Heart left ventricle (tissue), 16 donors: ENCODE results near the gene MAGI1. TPM values are rescaled to one million over a fixed set of nuclear protein-coding genes. Genes with fewer than 3 reads are reported as not detected.

ENCODE experiments used
- ATAC-seq, 4 donors: fragments of 200-7000 bp; cut with Tn5 transposase; one replicate each; pipeline ENCODE4 v1.9.1; 2020 to 2022; ENCODE audit warnings: moderate library complexity in 4 of 4, mild to moderate bottlenecking in 3 of 4, moderate number of reproducible peaks in 1 of 4
- DNase-seq, 5 donors: peaks; one replicate each; pipeline ENCODE4 v3.0.0-alpha.2; 2020
- H3K27ac ChIP-seq, 12 donors: fragments of 200-600 bp; sonication (generic) in 4 of 12; one replicate each; pipeline versions ENCODE4 v1.5.0 to v1.8.0; 2016 to 2022; ENCODE audit warnings: mild to moderate bottlenecking in 2 of 12
- H3K27me3 ChIP-seq, 9 donors: fragments of 200-600 bp; sonication (generic) in 2 of 9; one replicate each; pipeline versions ENCODE4 v1.5.1 to v1.8.0; 2016 to 2022; ENCODE audit warnings: mild to moderate bottlenecking in 3 of 9
- H3K36me3 ChIP-seq, 9 donors: fragments of 200-600 bp; sonication (generic) in 2 of 9; one replicate each; pipeline versions ENCODE4 v1.5.0 to v1.8.0; 2018 to 2022; ENCODE audit warnings: mild to moderate bottlenecking in 2 of 9
- H3K4me1 ChIP-seq, 12 donors: fragments of 200-600 bp; sonication (generic) in 4 of 12; one replicate each; pipeline versions ENCODE4 v1.5.0 to v1.8.0; 2016 to 2022; ENCODE audit warnings: mild to moderate bottlenecking in 3 of 12
- H3K4me3 ChIP-seq, 12 donors: fragments of 200-600 bp; sonication (generic) in 4 of 12; one replicate each; pipeline versions ENCODE4 v1.5.0 to v1.8.0; 2017 to 2022; ENCODE audit warnings: mild to moderate bottlenecking in 9 of 12, moderate library complexity in 4 of 12
- H3K9me3 ChIP-seq, 12 donors: fragments of 200-600 bp; sonication (generic) in 4 of 12; one replicate each; pipeline versions ENCODE4 v1.5.0 to v1.8.0; 2016 to 2022; ENCODE audit warnings: mild to moderate bottlenecking in 1 of 12
- POLR2A ChIP-seq, 2 donors: fragments of 450-650 bp; IDR thresholded peaks; one replicate each; pipeline ENCODE4 v1.6.1; 2017; ENCODE audit warnings: antibody characterized with exemption in 2 of 2, mild to moderate bottlenecking in 2 of 2, moderate library complexity in 2 of 2
- WGBS, 4 donors: extraction: QIAGEN DNeasy Blood & Tissue Kit in 2 of 4; methylation state at CpG; one replicate each; pipeline versions ENCODE4 v1.1.5 to v1.1.7; 2013 to 2018; 5-methylcytosine and 5-hydroxymethylcytosine counted together
- intact Hi-C, 10 donors: fragments of 100-400 bp; cut with DNase I; formaldehyde crosslinking; loops; one replicate each; pipeline versions ENCODE4 v1.11.1 to v1.14.2; 2022
- polyA plus RNA-seq, 2 donors: library from polyadenylated mRNA; stranded (reverse); fragments of 200-250 nt; gene quantifications; one replicate each; pipeline ENCODE4 v1.2.3, GENCODE V29; 2013
- total RNA-seq, 9 donors: library from RNA; depleted of rRNA in 2 of 9; stranded (reverse); fragments of >200 nt in 2 of 9; fragmentation: NEBNext Ultra II Directional in 3 of 9; extraction: Animal tissue kit (Norgen Biotek cat#: 25700) in 3 of 9; gene quantifications; one replicate each; pipeline versions ENCODE4 v1.1.0 to v1.2.4, GENCODE V29; 2016 to 2023
- TF ChIP-seq, protein P1 (sequence below), 12 donors: fragments of 200-600 bp; sonication (generic) in 4 of 12; IDR thresholded peaks; one replicate each; pipeline versions ENCODE4 v1.5.0 to v1.8.0; 2018 to 2022; ENCODE audit warnings: antibody characterized with exemption in 12 of 12, mild to moderate bottlenecking in 5 of 12
- donor health status: ischemic (EF 13 %, LVEDD 7.1; RV severe dilation, severe dysfunction).
- donor health status: healthy with polysubstance abuse.
- donor health status: DM: no; HTN: yes; CAD: no.
- donor health status: DM: no; HTN: no; CAD: no.
- donor health status: ischemic (EF 25% LVEDD 6.9; RV normal size, moderate dysfunction).
- donor health status: ischemic (EF 25% LVEDD 5.7; RV mildly dilated, moderate dysfunction).
- donor health status: healthy.
- donor health status: DM: yes; HTN: yes; CAD: no.
- donor health status: ischemic (EF 35%, LVEDD 5.7; RV mildly dilated, moderate dysfunction).
- donor health status: nonischemic (EF 11% LVEDD 7.7; RV severe dilation, severe dysfunction).
- donor health status: DM: yes; HTN: yes; CAD: no.
- donor health status: PGD.
- donor health status: ischemic (EF 29% LVEDD 5.4; RV normal size, mild dysfunction).
- donor health status: nonischemic (EF 23%, LVEDD 6.1; RV moderate dilation, normal function).

MAGI1 gene
- total and polyA plus RNA-seq, 11 donors = 18.5 to 52.1 (median 31.4) TPM

GRCh38 chr3:65356331-65357248, 682.1 kb downstream of the MAGI1 start:
- DNase-seq (peak in 2 of 5 donors; percentile 22 to 28), ATAC-seq (peak in 3 of 4 donors; percentile 21 to 41 (median 36))
- 61 to 77% (median 69%) methylated on average over 74 of the region's 74 CpGs for WGBS, 4 donors
- H3K4me1 ChIP-seq = peaks cover 0 to 4% (median 0%) of the 10 kb centered on the region in 12 donors
- H3K27me3 ChIP-seq = no peaks in the 10 kb centered on the region
- peak overlapping the region in 9 of 12 donors; percentile 22 to 41 (median 35) for H3K4me3 ChIP-seq
- intact Hi-C loops = no loop called here
- peak overlapping the region in 1 of 12 donors; percentile 16 for H3K27ac ChIP-seq
- H3K9me3 ChIP-seq = peaks cover 0 to 4% (median 0%) of the 10 kb centered on the region in 12 donors
- TF ChIP-seq POLR2A (IDR thresholded peaks at IDR 0.05) = no peak
- TF ChIP-seq, protein P1, sequence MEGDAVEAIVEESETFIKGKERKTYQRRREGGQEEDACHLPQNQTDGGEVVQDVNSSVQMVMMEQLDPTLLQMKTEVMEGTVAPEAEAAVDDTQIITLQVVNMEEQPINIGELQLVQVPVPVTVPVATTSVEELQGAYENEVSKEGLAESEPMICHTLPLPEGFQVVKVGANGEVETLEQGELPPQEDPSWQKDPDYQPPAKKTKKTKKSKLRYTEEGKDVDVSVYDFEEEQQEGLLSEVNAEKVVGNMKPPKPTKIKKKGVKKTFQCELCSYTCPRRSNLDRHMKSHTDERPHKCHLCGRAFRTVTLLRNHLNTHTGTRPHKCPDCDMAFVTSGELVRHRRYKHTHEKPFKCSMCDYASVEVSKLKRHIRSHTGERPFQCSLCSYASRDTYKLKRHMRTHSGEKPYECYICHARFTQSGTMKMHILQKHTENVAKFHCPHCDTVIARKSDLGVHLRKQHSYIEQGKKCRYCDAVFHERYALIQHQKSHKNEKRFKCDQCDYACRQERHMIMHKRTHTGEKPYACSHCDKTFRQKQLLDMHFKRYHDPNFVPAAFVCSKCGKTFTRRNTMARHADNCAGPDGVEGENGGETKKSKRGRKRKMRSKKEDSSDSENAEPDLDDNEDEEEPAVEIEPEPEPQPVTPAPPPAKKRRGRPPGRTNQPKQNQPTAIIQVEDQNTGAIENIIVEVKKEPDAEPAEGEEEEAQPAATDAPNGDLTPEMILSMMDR (IDR thresholded peaks at IDR 0.05) = peak in 1 of 12 donors; percentile 17
- H3K36me3 ChIP-seq = peaks cover 0 to 57% (median 32%) of the 10 kb centered on the region in 9 donors

DNA sequence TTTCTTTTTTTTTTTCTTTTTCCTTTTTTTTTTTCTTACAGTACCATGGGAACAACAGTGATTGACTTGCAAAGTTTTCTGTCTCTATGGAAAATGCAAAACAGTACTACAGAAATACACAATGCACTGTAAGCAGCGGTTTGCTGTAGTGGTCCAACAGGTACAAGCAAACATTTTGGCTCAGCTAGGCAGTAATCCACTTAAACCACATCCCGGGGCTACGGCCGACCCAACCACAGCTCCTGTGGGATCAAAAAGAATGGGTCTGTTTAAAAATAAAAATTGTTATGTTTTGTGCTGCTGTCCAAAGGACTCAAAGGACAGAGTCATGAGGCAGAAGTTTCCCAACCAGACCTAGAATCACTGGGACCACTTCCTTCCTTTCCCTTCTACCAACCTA, 683.8 kb downstream of the MAGI1 start:
- Histone ChIP-seq H3K36me3 (peaks cover 0 to 40% (median 20%) of the 10 kb centered on the region in 9 donors), H3K27ac (no peak overlapping the region), H3K27me3 (no peaks in the 10 kb centered on the region), H3K4me3 (no peak overlapping the region), H3K4me1 (peaks cover 0 to 4% (median 0%) of the 10 kb centered on the region in 12 donors), H3K9me3 (no peaks in the 10 kb centered on the region)
- intact Hi-C loops = no loop called here
- no peak for ATAC-seq
- no peak for TF ChIP-seq POLR2A (IDR thresholded peaks at IDR 0.05)
- TF ChIP-seq, protein P1 (IDR thresholded peaks at IDR 0.05) = no peak
- DNase-seq = no peak
- WGBS, 4 donors = 76 to 89% (median 84%) methylated on average over 4 of the region's 4 CpGs

GRCh38 chr3:65352951-65353350, 685.8 kb downstream of the MAGI1 start:
- Histone ChIP-seq H3K4me3 (no peak overlapping the region), H3K27ac (peak overlapping the region in 1 of 12 donors; percentile 30), H3K9me3 (no peaks in the 10 kb centered on the region), H3K4me1 (peaks cover 0 to 4% (median 0%) of the 10 kb centered on the region in 12 donors), H3K27me3 (no peaks in the 10 kb centered on the region), H3K36me3 (peaks cover 0 to 23% (median 8%) of the 10 kb centered on the region in 9 donors)
- no peak for TF ChIP-seq POLR2A (IDR thresholded peaks at IDR 0.05)
- TF ChIP-seq, protein P1 (IDR thresholded peaks at IDR 0.05) = no peak
- no peak for DNase-seq
- intact Hi-C loops = no loop called here
- whole genome bisulfite sequencing, 4 donors = 43 to 57% (median 51%) methylated on average over 2 of the region's 2 CpGs
- no peak for ATAC-seq

DNA sequence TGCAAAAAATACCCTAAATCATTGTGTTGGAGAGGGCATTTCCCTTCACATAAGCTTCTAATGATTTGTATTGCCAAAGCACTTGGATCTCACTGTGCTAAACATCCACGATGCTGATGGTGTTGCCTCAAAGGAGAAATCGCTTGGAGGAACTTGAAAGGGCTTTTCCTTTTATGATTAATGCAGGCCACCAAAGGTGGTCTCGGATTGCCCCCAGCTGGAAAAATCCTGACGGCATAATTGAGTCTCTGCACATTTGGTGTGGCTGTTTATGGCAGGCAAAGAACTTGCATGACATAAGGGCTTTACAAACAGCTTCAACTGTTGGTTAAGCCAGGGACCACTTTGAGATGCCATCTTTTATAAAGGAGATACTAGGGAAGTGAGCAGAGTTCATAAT, 687.0 kb downstream of the MAGI1 start:
- Histone ChIP-seq H3K4me1 (peaks cover 0 to 13% (median 0%) of the 10 kb centered on the region in 12 donors), H3K4me3 (no peak overlapping the region), H3K27ac (no peak overlapping the region), H3K36me3 (peaks cover 0 to 19% (median 8%) of the 10 kb centered on the region in 9 donors), H3K9me3 (no peaks in the 10 kb centered on the region), H3K27me3 (no peaks in the 10 kb centered on the region)
- DNase-seq = no peak
- TF ChIP-seq, protein P1 (IDR thresholded peaks at IDR 0.05) = no peak
- TF ChIP-seq POLR2A (IDR thresholded peaks at IDR 0.05) = no peak
- 89 to 93% (median 92%) methylated on average over 4 of the region's 4 CpGs for WGBS, 4 donors
- ATAC-seq = no peak
- intact Hi-C loops = no loop called here
